HEK293 (cell line): ENCODE results near the gene RHOB.
A peak's percentile ranks its signal among the peaks of the same experiment; 100 is the strongest.

ENCODE experiments used
- CTCF ChIA-PET: fragments of 350-600 bp; formaldehyde crosslinking; extraction: SDS; loops from one replicate; lab custom pipeline; 2021; ENCODE audit warnings: antibody characterized with exemption; lab: Yijun Ruan, JAX
- POLR2A ChIA-PET: fragments of 300-600 bp; formaldehyde crosslinking; extraction: SDS; loops from one replicate; lab custom pipeline; 2020; ENCODE audit warnings: antibody characterized with exemption, inconsistent platforms; lab: Yijun Ruan, JAX
- H3K27ac ChIP-seq: fragments of 200-500 bp; sonication (Bioruptor generic); 2 replicates; pipeline ENCODE4 v1.5.1; 2014; ENCODE audit warnings: low read depth, low read length, control low read depth, inconsistent platforms; ENCODE audit errors: extremely low read depth
- H3K36me3 ChIP-seq, 2 experiments: fragments of 200-500 bp in 1 of 2; sonication (Bioruptor generic) in 1 of 2; 1 replicate in 1 of 2; 2 replicates in 1 of 2; pipeline ENCODE4 v1.5.1; 2014 to 2017; ENCODE audit warnings: inconsistent platforms in 2 of 2, low read length in 2 of 2; ENCODE audit not compliant: control insufficient read depth in 2 of 2, insufficient read depth in 1 of 2
- H3K4me1 ChIP-seq: fragments of 200-500 bp; sonication (Bioruptor generic); 2 replicates; pipeline ENCODE4 v1.5.1; 2014; ENCODE audit warnings: mild to moderate bottlenecking, low read length, inconsistent platforms; ENCODE audit not compliant: control insufficient read depth, insufficient read depth
- H3K4me3 ChIP-seq: 2 replicates; pipeline ENCODE4 v1.5.1; 2011; ENCODE audit warnings: low read depth, mild to moderate bottlenecking, control low read depth, low read length, moderate library complexity
- H3K9me3 ChIP-seq: fragments of 200-500 bp; sonication (Bioruptor generic); 2 replicates; pipeline ENCODE4 v1.5.1; 2014; ENCODE audit warnings: low read depth, low read length, inconsistent platforms; ENCODE audit not compliant: control insufficient read depth, insufficient read depth
- PRDM10 ChIP-seq: fragments of 450-650 bp; formaldehyde crosslinking; IDR thresholded peaks from 2 replicates; pipeline ENCODE4 v1.5.1; 2016; ENCODE audit warnings: missing biosample characterization, missing genetic modification characterization
- SCRT1 ChIP-seq: fragments of 450-650 bp; formaldehyde crosslinking; IDR thresholded peaks from 2 replicates; pipeline ENCODE4 v1.5.1; 2016; ENCODE audit warnings: missing biosample characterization, missing genetic modification characterization, borderline replicate concordance
- SETDB1 ChIP-seq: IDR thresholded peaks from one replicate; pipeline ENCODE4 v1.6.1; 2017; ENCODE audit warnings: mild to moderate bottlenecking, low read length, moderate library complexity, mixed read lengths; ENCODE audit not compliant: insufficient read length
- SP7 ChIP-seq: fragments of 450-650 bp; formaldehyde crosslinking; IDR thresholded peaks from 2 replicates; pipeline ENCODE4 v1.5.1; 2016; ENCODE audit warnings: missing biosample characterization, missing genetic modification characterization
- ZFP41 ChIP-seq: fragments of 450-650 bp; formaldehyde crosslinking; IDR thresholded peaks from 2 replicates; pipeline ENCODE4 v1.5.1; 2016; ENCODE audit warnings: missing biosample characterization, missing genetic modification characterization, borderline replicate concordance
- ZNF140 ChIP-seq: fragments of 450-650 bp; formaldehyde crosslinking; IDR thresholded peaks from 2 replicates; pipeline ENCODE4 v1.5.1; 2016; ENCODE audit warnings: missing biosample characterization, missing genetic modification characterization
- ZNF146 ChIP-seq: fragments of 450-650 bp; formaldehyde crosslinking; IDR thresholded peaks from 2 replicates; pipeline ENCODE4 v1.5.1; 2016; ENCODE audit warnings: missing biosample characterization, missing genetic modification characterization
- ZNF155 ChIP-seq: fragments of 450-650 bp; formaldehyde crosslinking; IDR thresholded peaks from 2 replicates; pipeline ENCODE4 v1.5.1; 2016; ENCODE audit warnings: missing biosample characterization, missing genetic modification characterization
- ZNF169 ChIP-seq: fragments of 450-650 bp; formaldehyde crosslinking; IDR thresholded peaks from 2 replicates; pipeline ENCODE4 v1.5.1; 2016; ENCODE audit warnings: missing biosample characterization, missing genetic modification characterization
- ZNF184 ChIP-seq: fragments of 450-650 bp; IDR thresholded peaks from 2 replicates; pipeline ENCODE4 v1.5.1; 2018; ENCODE audit warnings: missing biosample characterization, mild to moderate bottlenecking, missing genetic modification characterization
- ZNF23 ChIP-seq: fragments of 450-650 bp; formaldehyde crosslinking; IDR thresholded peaks from 2 replicates; pipeline ENCODE4 v1.5.1; 2016; ENCODE audit warnings: missing biosample characterization, missing genetic modification characterization, borderline replicate concordance
- ZNF239 ChIP-seq: fragments of 450-650 bp; formaldehyde crosslinking; IDR thresholded peaks from 2 replicates; pipeline ENCODE4 v1.5.1; 2016; ENCODE audit warnings: missing biosample characterization, missing genetic modification characterization
- ZNF280C ChIP-seq: fragments of 450-650 bp; formaldehyde crosslinking; IDR thresholded peaks from 2 replicates; pipeline ENCODE4 v1.5.1; 2016; ENCODE audit warnings: missing biosample characterization, missing genetic modification characterization
- ZNF433 ChIP-seq: fragments of 450-650 bp; formaldehyde crosslinking; IDR thresholded peaks from 2 replicates; pipeline ENCODE4 v1.5.1; 2016; ENCODE audit warnings: missing biosample characterization, missing genetic modification characterization, low read depth
- ZNF48 ChIP-seq: fragments of 450-650 bp; formaldehyde crosslinking; IDR thresholded peaks from 2 replicates; pipeline ENCODE4 v1.5.1; 2016; ENCODE audit warnings: missing biosample characterization, missing genetic modification characterization
- ZNF501 ChIP-seq: fragments of 450-650 bp; formaldehyde crosslinking; IDR thresholded peaks from 2 replicates; pipeline ENCODE4 v1.5.1; 2016; ENCODE audit warnings: missing biosample characterization, missing genetic modification characterization
- ZNF529 ChIP-seq: fragments of 450-650 bp; formaldehyde crosslinking; IDR thresholded peaks from 2 replicates; pipeline ENCODE4 v1.5.1; 2017; ENCODE audit warnings: missing genetic modification characterization, missing biosample characterization; ENCODE audit not compliant: insufficient replicate concordance
- ZNF658 ChIP-seq: fragments of 450-650 bp; formaldehyde crosslinking; IDR thresholded peaks from 2 replicates; pipeline ENCODE4; 2016; ENCODE audit warnings: missing biosample characterization, missing genetic modification characterization
- ZNF677 ChIP-seq: fragments of 450-650 bp; IDR thresholded peaks from 2 replicates; pipeline ENCODE4 v1.5.0; 2018; ENCODE audit warnings: missing biosample characterization, mild to moderate bottlenecking, missing genetic modification characterization, moderate library complexity
- ZNF830 ChIP-seq: fragments of 450-650 bp; IDR thresholded peaks from 2 replicates; pipeline ENCODE4 v1.5.0; 2018; ENCODE audit warnings: missing biosample characterization, missing genetic modification characterization, low read depth, mild to moderate bottlenecking, moderate library complexity
- ZSCAN18 ChIP-seq: fragments of 450-650 bp; formaldehyde crosslinking; IDR thresholded peaks from 2 replicates; pipeline ENCODE4 v1.5.1; 2016; ENCODE audit warnings: missing biosample characterization, missing genetic modification characterization
- TF ChIP-seq, protein P1 (sequence below): IDR thresholded peaks from 2 replicates; pipeline ENCODE4 v1.6.1; 2011; ENCODE audit warnings: mild to moderate bottlenecking, low read depth, low read length, borderline replicate concordance
- TF ChIP-seq, protein P2 (sequence below): fragments of 450-650 bp; formaldehyde crosslinking; IDR thresholded peaks from 2 replicates; pipeline ENCODE4 v1.5.1; 2016; ENCODE audit warnings: missing biosample characterization, missing genetic modification characterization
- TF ChIP-seq, protein P3 (sequence below): fragments of 450-650 bp; formaldehyde crosslinking; IDR thresholded peaks from 2 replicates; pipeline ENCODE4 v1.5.1; 2016; ENCODE audit warnings: missing biosample characterization, missing genetic modification characterization

Gene RHOB

DNA sequence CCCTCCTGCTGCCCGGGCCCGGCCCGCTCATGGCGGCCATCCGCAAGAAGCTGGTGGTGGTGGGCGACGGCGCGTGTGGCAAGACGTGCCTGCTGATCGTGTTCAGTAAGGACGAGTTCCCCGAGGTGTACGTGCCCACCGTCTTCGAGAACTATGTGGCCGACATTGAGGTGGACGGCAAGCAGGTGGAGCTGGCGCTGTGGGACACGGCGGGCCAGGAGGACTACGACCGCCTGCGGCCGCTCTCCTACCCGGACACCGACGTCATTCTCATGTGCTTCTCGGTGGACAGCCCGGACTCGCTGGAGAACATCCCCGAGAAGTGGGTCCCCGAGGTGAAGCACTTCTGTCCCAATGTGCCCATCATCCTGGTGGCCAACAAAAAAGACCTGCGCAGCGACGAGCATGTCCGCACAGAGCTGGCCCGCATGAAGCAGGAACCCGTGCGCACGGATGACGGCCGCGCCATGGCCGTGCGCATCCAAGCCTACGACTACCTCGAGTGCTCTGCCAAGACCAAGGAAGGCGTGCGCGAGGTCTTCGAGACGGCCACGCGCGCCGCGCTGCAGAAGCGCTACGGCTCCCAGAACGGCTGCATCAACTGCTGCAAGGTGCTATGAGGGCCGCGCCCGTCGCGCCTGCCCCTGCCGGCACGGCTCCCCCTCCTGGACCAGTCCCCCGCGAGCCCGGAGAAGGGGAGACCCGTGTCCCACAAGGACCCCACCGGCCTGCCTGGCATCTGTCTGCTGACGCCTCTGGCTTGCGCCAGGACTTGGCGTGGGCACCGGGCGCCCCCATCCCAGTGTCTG lies 767 bp downstream of the RHOB start:
- ChIA-PET CTCF (interaction anchor here (0.5 to 7.6 kb wide), 14 partner anchors 9 to 204 kb away, joined by 3 to 85 read pairs (median 4); no protein-coding TSS in a partner anchor), POLR2A (interaction anchor here (0.6 to 7.6 kb wide), 73 partner anchors 7 to 396 kb away, joined by 3 to 150 read pairs (median 6); partner anchors contain the start of genes GDF7, HS1BP3, LAPTM4A and LDAH)
- Histone ChIP-seq H3K9me3 (no peaks in the 10 kb centered on the region), H3K4me3 (peak overlapping the region; percentile 90), H3K27ac (peak overlapping the region; percentile 95), H3K36me3 (peaks cover 0 to 11% of the 10 kb centered on the region in 2 experiments; a peak in 1 of 3 replicates), H3K4me1 (peaks cover 9% of the 10 kb centered on the region)
- TF ChIP-seq ZNF501 (tag by site-specific recombination) (peak; percentile 66; the same call in 1 of the 2 replicates), PRDM10 (tag by site-specific recombination) (no peak), ZNF830 (no peak), ZNF184 (no peak), ZNF155 (tag by site-specific recombination) (no peak), ZNF658 (tag by site-specific recombination) (no peak), SP7 (tag by site-specific recombination) (no peak), ZFP41 (tag by site-specific recombination) (no peak), ZNF529 (tag by site-specific recombination) (no peak), ZNF239 (no peak), ZNF433 (tag by site-specific recombination) (no peak), ZNF48 (tag by site-specific recombination) (no peak), ZSCAN18 (no peak), SETDB1 (no peak), ZNF169 (tag by site-specific recombination) (no peak), ZNF140 (tag by site-specific recombination) (no peak), ZNF677 (tag by site-specific recombination) (no peak), ZNF280C (tag by site-specific recombination) (no peak), ZNF146 (tag by site-specific recombination) (no peak), ZNF23 (tag by site-specific recombination) (no peak), SCRT1 (no peak)
- TF ChIP-seq, protein P1, sequence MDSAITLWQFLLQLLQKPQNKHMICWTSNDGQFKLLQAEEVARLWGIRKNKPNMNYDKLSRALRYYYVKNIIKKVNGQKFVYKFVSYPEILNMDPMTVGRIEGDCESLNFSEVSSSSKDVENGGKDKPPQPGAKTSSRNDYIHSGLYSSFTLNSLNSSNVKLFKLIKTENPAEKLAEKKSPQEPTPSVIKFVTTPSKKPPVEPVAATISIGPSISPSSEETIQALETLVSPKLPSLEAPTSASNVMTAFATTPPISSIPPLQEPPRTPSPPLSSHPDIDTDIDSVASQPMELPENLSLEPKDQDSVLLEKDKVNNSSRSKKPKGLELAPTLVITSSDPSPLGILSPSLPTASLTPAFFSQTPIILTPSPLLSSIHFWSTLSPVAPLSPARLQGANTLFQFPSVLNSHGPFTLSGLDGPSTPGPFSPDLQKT = no peak
- TF ChIP-seq, protein P2, sequence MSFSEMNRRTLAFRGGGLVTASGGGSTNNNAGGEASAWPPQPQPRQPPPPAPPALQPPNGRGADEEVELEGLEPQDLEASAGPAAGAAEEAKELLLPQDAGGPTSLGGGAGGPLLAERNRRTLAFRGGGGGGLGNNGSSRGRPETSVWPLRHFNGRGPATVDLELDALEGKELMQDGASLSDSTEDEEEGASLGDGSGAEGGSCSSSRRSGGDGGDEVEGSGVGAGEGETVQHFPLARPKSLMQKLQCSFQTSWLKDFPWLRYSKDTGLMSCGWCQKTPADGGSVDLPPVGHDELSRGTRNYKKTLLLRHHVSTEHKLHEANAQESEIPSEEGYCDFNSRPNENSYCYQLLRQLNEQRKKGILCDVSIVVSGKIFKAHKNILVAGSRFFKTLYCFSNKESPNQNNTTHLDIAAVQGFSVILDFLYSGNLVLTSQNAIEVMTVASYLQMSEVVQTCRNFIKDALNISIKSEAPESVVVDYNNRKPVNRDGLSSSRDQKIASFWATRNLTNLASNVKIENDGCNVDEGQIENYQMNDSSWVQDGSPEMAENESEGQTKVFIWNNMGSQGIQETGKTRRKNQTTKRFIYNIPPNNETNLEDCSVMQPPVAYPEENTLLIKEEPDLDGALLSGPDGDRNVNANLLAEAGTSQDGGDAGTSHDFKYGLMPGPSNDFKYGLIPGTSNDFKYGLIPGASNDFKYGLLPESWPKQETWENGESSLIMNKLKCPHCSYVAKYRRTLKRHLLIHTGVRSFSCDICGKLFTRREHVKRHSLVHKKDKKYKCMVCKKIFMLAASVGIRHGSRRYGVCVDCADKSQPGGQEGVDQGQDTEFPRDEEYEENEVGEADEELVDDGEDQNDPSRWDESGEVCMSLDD (tag by site-specific recombination) = no peak
- TF ChIP-seq, protein P3, sequence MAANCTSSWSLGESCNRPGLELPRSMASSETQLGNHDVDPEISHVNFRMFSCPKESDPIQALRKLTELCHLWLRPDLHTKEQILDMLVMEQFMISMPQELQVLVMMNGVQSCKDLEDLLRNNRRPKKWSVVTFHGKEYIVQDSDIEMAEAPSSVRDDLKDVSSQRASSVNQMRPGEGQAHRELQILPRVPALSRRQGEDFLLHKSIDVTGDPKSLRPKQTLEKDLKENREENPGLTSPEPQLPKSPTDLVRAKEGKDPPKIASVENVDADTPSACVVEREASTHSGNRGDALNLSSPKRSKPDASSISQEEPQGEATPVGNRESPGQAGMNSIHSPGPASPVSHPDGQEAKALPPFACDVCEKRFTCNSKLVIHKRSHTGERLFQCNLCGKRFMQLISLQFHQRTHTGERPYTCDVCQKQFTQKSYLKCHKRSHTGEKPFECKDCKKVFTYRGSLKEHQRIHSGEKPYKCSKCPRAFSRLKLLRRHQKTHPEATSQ (tag by site-specific recombination) = no peak
